Keratinocyte (primary cell): Measurements from ENCODE around the gene SH3D21. TPM values are rescaled to one million over a fixed set of nuclear protein-coding genes. Genes with fewer than 3 reads are reported as not detected.
A peak's percentile ranks its signal among the peaks of the same experiment; 100 is the strongest.

Experiments
- DNase-seq: peaks from one replicate; pipeline ENCODE4 v3.0.0-alpha.2; 2011; ENCODE audit warnings: low read depth, missing footprints, low spot score
- FAIRE-seq: peaks from 2 replicates; lab custom pipeline; 2011; peaks lifted over from hg19 to GRCh38; lab: Jason Lieb, UNC
- H2AFZ ChIP-seq: 2 replicates; pipeline ENCODE4 v1.6.0; 2012; ENCODE audit warnings: low read length, control low read depth, inconsistent platforms; ENCODE audit not compliant: control insufficient read depth
- H3K27ac ChIP-seq: 2 replicates; pipeline ENCODE4 v1.5.1; 2011; ENCODE audit warnings: low read length; ENCODE audit not compliant: control insufficient read depth, insufficient read depth
- H3K27me3 ChIP-seq: 3 replicates; pipeline ENCODE4 v1.6.0; 2011; ENCODE audit warnings: low read length; ENCODE audit not compliant: control insufficient read depth, insufficient read depth; ENCODE audit errors: extremely low read depth
- H3K36me3 ChIP-seq, 2 experiments: 2 replicates in 1 of 2; 3 replicates in 1 of 2; pipeline ENCODE4 v1.5.1; 2011; ENCODE audit warnings: low read length in 2 of 2, mild to moderate bottlenecking in 1 of 2; ENCODE audit not compliant: control insufficient read depth in 2 of 2, insufficient read depth in 2 of 2; ENCODE audit errors: extremely low read depth in 1 of 2
- H3K4me1 ChIP-seq: 3 replicates; pipeline ENCODE4 v1.5.1; 2011; ENCODE audit warnings: low read length; ENCODE audit not compliant: control insufficient read depth, insufficient read depth; ENCODE audit errors: extremely low read depth
- H3K4me2 ChIP-seq: 3 replicates; pipeline ENCODE4 v1.6.0; 2011; ENCODE audit warnings: low read depth, low read length; ENCODE audit not compliant: control insufficient read depth, insufficient read depth; ENCODE audit errors: extremely low read depth
- H3K4me3 ChIP-seq, 3 experiments: fragments of 200-600 bp in 1 of 3; sonication (generic) in 1 of 3; 2 replicates in 2 of 3; 3 replicates in 1 of 3; pipeline ENCODE4 v1.5.1; 2011 to 2016; ENCODE audit warnings: low read length in 3 of 3, mild to moderate bottlenecking in 3 of 3, control low read depth in 2 of 3, inconsistent platforms in 1 of 3, low read depth in 1 of 3, mixed read lengths in 1 of 3, mixed run types in 1 of 3, moderate library complexity in 1 of 3; ENCODE audit not compliant: control insufficient read depth in 2 of 3, insufficient read depth in 2 of 3; ENCODE audit errors: extremely low read depth in 1 of 3
- H3K79me2 ChIP-seq: 2 replicates; pipeline ENCODE4 v1.6.0; 2012; ENCODE audit warnings: low read length; ENCODE audit not compliant: control insufficient read depth, insufficient read depth
- H3K9ac ChIP-seq: 3 replicates; pipeline ENCODE4 v1.6.0; 2011; ENCODE audit warnings: low read length; ENCODE audit not compliant: control insufficient read depth, insufficient read depth; ENCODE audit errors: extremely low read depth
- H3K9me1 ChIP-seq: 3 replicates; pipeline ENCODE4 v1.6.0; 2011; ENCODE audit warnings: low read length; ENCODE audit not compliant: control insufficient read depth, insufficient read depth; ENCODE audit errors: extremely low read depth
- H3K9me3 ChIP-seq: 2 replicates; pipeline ENCODE4 v1.5.1; 2012; ENCODE audit warnings: low read depth, low read length; ENCODE audit not compliant: control insufficient read depth
- H4K20me1 ChIP-seq: 3 replicates; pipeline ENCODE4 v1.6.0; 2011; ENCODE audit warnings: low read length; ENCODE audit not compliant: control insufficient read depth, insufficient read depth; ENCODE audit errors: extremely low read depth
- CTCF ChIP-seq, 3 experiments: IDR thresholded peaks in 1 of 3; conservative IDR thresholded peaks in 1 of 3; optimal IDR thresholded peaks in 1 of 3; 2 replicates in 2 of 3; 3 replicates in 1 of 3; pipeline versions ENCODE3 to v1.5.1; 2011; ENCODE audit warnings: low read length in 3 of 3, mild to moderate bottlenecking in 3 of 3, moderate library complexity in 2 of 3, control low read depth in 1 of 3, inconsistent platforms in 1 of 3; ENCODE audit not compliant: insufficient read depth in 2 of 3; ENCODE audit errors: extremely low read depth in 1 of 3
- EZH2 ChIP-seq: IDR thresholded peaks from one replicate; pipeline ENCODE4 v1.6.1; 2012; ENCODE audit warnings: inconsistent platforms, mild to moderate bottlenecking, low read length, moderate library complexity
- dilution Hi-C: fragments of 300-500 bp; cut with MboI; formaldehyde crosslinking; loops from one replicate; pipeline ENCODE4 v1.7.0; 2020; ENCODE audit warnings: low sequenced_read_pairs; ENCODE audit not compliant: extremely low pct_ligation_motif_present
- polyA plus RNA-seq, 5 experiments: library from polyadenylated mRNA; depleted of rRNA in 3 of 5; stranded (reverse) in 3 of 5; stranded (forward) in 1 of 5; unstranded in 1 of 5; fragments of >200 nt; gene quantifications; 1 replicate in 1 of 5; 2 replicates in 3 of 5; 3 replicates in 1 of 5; pipeline versions ENCODE4 v1.2.1 to v1.2.3, GENCODE V29; 2011 to 2012; ENCODE audit warnings: missing spikeins in 2 of 5, low read depth in 1 of 5, low replicate concordance in 1 of 5

The SH3D21 gene
- polyA plus RNA-seq, 1 donor (not counting 4 experiments of a cell fraction or from before 2014, with no cell fraction given) = 7.1 TPM

GRCh38 chr1:36326499-36326898 is 20.3 kb downstream of the SH3D21 start:
- Histone ChIP-seq H3K9me3 (no peaks in the 10 kb centered on the region), H3K9me1 (no peaks in the 10 kb centered on the region), H3K36me3 (peaks cover 1 to 2% of the 10 kb centered on the region in 2 experiments), H3K4me2 (no peak overlapping the region), H3K27ac (no peak overlapping the region), H2AFZ (no peak overlapping the region), H3K4me3 (no peak overlapping the region), H4K20me1 (no peaks in the 10 kb centered on the region), H3K27me3 (no peaks in the 10 kb centered on the region), H3K79me2 (no peaks in the 10 kb centered on the region), H3K9ac (no peak overlapping the region), H3K4me1 (peaks cover 16% of the 10 kb centered on the region)
- DNase-seq = no peak
- dilution Hi-C loops = no loop called here
- no peak for TF ChIP-seq EZH2
- no peak for TF ChIP-seq CTCF (optimal IDR thresholded peaks at IDR 0.05 in 1 of 3, IDR thresholded peaks at IDR 0.05 in 1 of 3, conservative IDR thresholded peaks at IDR 0.05 in 1 of 3; ENCODE audit: extremely low read depth in 1 of 3, insufficient read depth in 2 of 3, low read length in 3 of 3)
- no peak for FAIRE-seq

- no peaks in the 10 kb centered on the region for H4K20me1 ChIP-seq
- dilution Hi-C loops = no loop called here
- no peaks in the 10 kb centered on the region for H3K27me3 ChIP-seq
- FAIRE-seq (peak; percentile 91), DNase-seq (peak; percentile 71)
- no peaks in the 10 kb centered on the region for H3K9me3 ChIP-seq
- H3K79me2 ChIP-seq = no peaks in the 10 kb centered on the region
- no peak overlapping the region for H3K4me3 ChIP-seq
- H3K9me1 ChIP-seq = no peaks in the 10 kb centered on the region
- H3K4me1 ChIP-seq = peaks cover 16% of the 10 kb centered on the region
- H3K9ac ChIP-seq = no peak overlapping the region
- H3K4me2 ChIP-seq = peak overlapping the region; percentile 11
- H3K36me3 ChIP-seq = peaks cover 0 to 1% of the 10 kb centered on the region in 2 experiments
- no peak overlapping the region for H3K27ac ChIP-seq
- H2AFZ ChIP-seq = no peak overlapping the region
- TF ChIP-seq CTCF (optimal IDR thresholded peaks at IDR 0.05 in 1 of 3, IDR thresholded peaks at IDR 0.05 in 1 of 3, conservative IDR thresholded peaks at IDR 0.05 in 1 of 3; ENCODE audit: extremely low read depth in 1 of 3, insufficient read depth in 2 of 3, low read length in 3 of 3) = no peak
- no peak for TF ChIP-seq EZH2
Observed at GRCh38 chr1:36327421-36328087, 21.4 kb downstream of the SH3D21 start.
